T-helper 9 cell (primary cell): ENCODE data around the gene KRTAP16-1.
A peak's percentile ranks its signal among the peaks of the same experiment; 100 is the strongest.
"Not testable (repeated sequence)": the region's sequence is repeated elsewhere in the genome, so short reads cannot be mapped to it uniquely, and the experiment has no call there.

Source experiments
- DNase-seq: peaks from one replicate; pipeline ENCODE4 v3.0.0-alpha.2; 2020
- total RNA-seq, 2 donors: gene quantifications; one replicate each; lab custom pipeline; 2026; lab: John Stamatoyannopoulos, UW

KRTAP16-1 gene, protein sequence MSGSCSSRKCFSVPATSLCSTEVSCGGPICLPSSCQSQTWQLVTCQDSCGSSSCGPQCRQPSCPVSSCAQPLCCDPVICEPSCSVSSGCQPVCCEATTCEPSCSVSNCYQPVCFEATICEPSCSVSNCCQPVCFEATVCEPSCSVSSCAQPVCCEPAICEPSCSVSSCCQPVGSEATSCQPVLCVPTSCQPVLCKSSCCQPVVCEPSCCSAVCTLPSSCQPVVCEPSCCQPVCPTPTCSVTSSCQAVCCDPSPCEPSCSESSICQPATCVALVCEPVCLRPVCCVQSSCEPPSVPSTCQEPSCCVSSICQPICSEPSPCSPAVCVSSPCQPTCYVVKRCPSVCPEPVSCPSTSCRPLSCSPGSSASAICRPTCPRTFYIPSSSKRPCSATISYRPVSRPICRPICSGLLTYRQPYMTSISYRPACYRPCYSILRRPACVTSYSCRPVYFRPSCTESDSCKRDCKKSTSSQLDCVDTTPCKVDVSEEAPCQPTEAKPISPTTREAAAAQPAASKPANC
- 0.21 to 0.24 reads per million in 2 donors for total RNA-seq

DNA sequence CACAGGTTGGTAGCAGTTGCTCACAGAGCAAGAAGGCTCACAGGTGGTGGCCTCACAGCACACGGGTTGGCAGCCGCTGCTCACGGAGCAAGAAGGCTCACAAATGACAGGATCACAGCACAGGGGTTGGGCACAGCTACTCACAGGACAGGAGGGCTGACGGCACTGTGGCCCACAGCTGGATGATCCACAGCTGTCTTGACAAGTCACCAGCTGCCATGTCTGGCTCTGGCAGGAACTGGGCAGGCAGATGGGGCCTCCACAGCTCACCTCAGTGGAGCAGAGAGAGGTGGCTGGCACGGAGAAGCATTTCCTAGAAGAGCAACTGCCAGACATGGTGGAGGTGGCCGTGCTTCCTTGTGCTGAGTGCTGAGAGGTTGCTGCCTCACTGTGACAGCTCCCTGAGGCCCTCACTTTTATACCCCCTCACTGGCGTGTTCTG lies at the start of gene KRTAP16-1:
Gene KRTAP16-1 (minus strand): TSS at position 392 of the 442 bp plus-strand sequence. CDS start 56 bp downstream, at position 336.
- peak; percentile 38 for DNase-seq

DNA sequence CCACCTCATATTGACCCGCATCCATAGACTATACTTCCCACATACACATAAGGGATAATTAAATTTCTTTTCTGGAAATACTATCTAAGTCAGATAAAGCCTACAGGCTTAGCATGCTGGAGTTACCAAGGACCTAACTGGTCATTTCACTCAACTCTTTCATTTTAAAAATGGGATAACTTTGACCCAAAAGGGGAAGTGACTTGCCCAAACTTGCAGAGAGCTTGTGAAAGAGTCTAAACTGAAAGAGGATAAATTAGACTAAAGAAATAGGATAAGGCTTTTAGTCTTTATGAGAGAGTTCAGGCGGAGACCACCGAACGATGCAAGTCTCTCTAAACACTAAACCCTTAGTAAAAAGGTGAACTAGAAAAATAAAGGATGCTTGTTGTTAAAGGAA lies 45.4 kb upstream of the KRTAP16-1 start:
- DNase-seq: no peak

DNA sequence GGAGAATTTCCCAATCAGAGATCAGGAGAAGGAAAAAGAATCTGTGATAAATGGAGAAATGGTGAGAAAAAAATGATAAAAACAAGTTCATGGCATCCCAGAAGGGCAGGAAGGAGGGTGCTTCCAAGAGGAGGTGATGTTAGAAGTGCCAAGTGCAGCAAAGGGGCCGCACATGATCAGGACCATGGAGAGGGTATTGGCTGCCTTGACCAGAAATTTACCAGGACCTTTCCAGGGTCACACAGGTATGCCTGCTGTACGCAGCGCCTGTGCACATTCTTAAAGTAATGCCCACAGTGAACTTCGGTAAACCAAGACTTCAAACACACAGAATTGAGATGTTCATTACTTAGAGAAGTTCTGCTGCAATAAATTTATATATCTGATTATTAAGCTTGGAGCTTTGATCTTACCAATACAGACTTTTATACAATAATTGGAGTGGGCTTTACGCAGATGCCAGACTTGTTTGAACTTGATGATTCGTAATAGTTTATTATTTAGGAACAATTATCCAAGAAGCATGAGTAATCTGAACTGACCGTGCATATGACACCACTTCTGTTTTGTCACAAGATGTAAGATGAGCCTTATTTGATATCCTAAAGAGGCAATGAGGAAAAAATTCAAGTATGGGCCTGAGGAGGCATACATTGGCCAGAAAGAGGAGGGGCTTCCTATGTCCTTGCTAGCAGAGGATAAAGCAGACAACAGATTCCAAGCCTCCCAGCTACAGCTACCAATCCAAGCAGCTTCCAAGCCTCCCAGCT lies 43.7 kb upstream of the KRTAP16-1 start:
- DNase-seq: no peak

DNA sequence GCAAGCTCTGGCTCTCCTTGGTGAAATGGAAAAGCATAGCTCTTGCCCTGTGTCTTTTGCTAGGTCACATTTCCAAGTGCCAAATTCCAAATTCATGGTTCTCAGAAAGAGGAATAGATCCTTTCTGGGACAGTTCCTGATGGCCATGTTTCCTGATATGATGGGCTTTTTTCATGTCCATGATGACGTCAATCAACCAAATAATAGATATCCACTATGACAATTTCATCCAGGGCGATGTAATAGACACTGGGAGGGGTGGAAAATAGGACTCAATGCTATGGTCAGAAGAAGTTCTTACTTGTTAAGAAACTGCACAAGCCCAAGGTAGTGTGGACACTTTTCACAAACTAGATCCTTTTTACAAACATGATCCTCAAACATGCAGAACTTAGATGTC lies 42.1 kb upstream of the KRTAP16-1 start:
- DNase-seq: no peak

DNA sequence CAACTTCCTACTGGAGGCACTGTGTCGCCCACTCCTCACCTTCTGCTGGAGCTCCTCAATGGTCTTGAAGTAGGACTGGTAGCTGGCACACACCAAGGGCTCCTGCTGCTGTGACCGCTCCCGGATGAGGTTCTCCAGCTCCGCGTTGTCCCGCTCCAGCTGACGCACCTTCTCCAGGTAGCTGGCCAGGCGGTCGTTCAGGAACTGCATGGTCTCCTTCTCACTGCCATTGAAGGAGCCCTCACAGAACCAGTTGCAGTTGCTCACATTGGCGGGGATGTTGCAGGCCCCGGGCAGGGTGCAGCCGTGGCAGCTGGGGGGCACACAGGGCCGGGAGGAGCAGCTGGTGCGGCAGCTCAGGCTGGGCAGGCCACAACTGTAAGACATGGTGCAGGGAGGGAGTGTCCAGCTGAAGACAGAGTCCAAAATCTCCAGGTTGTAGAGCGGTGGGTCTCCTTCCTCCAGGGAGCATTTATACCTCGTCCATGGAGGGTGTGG lies 41.3 kb upstream of the KRTAP16-1 start, which contains the start of gene KRT33A:
Gene KRT33A (minus strand): TSS at position 448 of the 498 bp plus-strand sequence. CDS start 61 bp downstream, at position 387.
- not testable (repeated sequence) for DNase-seq

DNA sequence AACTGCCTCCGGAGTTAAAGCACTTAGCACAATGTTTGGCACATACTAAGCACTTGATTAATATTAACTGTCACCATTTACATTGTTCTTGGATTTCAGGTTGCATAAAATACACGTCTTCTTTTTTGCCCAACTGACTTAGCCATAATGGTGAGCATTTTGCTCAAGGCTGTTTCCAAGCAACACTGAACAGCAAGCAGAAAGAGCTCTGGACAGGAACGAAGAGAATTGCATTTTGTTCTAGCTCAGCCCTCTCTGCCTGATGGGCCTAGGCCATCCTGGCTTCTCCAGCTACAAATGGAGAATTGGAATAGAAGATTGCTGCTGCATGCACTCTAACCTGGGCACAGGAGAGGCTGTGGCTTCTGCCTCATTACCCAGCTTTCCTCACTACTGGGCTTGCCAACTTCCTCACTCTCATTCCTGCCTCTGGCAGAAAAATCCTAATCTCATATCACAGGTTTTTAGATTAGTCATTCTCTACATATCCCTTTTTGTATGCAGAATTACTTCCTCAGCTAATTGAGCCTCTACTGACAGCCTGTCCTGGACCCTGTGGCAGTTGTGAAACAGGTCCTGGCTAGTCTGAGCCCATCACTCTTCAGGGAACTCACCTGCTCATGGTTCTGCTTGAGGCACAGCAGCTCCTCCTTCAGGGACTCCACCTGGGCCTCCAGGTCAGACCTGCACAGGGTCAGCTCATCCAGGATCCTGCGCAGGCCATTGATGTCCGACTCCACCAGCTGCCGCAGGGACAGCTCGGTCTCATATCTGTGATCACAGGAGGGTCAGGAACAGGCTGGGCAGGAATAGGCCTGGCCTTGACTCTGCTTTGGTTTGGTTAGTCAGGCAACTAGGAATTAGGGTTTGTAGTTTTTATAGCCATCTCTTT lies 39.0 kb upstream of the KRTAP16-1 start:
- DNase-seq: no peak

DNA sequence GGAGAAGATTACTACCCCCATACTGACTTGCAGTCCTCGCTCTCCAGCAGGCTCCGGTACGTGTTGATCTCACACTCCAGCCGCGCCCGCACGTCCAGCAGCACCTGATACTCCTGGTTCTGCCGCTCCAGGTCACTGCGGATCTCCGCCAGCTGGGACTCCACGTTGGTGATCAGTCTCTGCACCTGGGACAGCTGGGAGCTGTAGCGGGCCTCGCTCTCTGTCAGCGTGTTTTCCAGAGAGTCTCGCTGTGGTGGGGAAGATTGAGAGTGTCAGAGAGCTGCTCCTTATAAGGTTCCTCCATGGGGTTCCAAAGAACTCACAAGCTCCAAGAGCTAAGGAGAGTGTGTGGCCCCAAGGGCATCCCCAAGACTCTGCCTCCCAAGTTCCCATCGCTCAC lies 37.3 kb upstream of the KRTAP16-1 start:
- not testable (repeated sequence) for DNase-seq

DNA sequence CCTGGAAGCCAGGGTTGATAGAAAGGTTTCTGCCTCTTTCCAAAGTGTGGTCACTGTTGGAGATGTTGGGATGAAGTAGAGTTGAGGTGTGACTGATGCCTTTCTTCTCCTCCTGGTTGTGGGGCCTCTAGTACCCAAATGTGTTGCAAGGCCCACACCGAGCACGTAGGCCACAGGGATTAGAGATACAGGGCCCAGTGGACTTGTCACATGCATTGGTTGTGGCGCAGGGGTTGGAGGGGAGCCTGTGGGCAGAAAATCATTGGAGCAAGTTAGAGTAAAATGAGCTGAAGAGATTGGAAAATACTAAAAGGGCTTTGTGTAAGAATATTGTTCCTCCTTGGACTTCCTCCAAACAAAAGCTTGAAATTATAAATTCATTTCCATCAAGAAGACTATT lies 36.9 kb upstream of the KRTAP16-1 start:
- DNase-seq: no peak

DNA sequence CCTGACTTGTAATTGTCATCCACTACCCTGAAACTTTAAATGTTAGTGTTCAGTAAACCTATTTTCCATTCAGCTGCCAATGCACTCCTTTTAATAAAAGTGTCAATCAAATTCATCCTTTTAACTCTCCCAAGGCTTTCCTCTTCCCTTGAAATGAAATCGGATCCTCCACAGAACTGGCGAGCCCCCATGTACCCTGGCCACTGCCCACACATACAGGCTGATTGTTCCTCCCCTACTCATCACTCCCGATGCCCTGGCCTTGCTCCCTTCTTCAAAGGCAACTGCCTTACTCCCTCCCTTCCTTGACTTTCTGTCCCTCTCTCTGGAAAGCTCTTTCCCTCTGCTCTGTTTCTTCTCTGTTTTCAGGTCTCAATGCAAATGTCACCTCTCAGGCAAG lies 33.9 kb upstream of the KRTAP16-1 start:
- DNase-seq: no peak

DNA sequence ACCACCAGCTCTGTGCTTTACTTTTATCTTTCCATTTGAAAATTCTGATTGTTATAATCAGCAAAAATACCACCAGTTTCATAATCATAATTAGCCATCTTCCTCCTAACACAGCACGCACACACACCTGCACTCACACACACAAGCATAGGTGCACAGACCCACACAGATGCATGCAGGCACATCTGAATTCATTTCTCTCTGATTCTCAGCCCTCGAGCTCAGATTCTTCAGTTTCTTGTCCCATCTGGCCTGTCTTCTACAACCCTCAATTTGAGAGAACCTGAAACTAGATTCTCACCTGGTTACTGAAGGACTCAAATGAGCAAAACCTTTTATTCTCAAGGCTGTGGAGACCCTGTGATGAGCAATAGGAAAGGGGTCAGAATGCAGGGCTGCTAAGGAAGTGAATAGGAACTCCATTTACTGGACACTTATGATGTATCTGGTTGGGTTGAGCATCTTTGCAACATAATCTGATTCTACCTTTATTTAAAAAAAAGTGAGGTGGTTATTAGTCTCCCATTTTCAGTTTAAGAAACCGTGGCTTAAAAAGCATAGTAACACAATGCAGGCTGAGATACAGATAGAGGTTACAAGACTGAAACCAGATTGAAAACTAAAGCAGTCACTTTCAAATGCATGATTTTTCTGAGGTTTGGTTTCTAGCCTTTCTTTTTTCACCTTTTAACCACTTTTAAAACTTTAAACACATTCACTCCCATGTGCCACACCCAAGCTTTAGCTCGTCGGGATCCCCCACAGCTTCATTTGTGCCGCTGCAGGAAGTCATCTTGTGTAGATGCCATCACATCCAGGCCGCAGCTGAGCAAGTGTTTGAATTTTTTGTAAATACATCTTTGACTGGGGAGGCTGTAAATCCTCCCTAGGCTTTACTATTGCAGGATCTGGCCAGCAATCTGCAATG lies 32.1 kb upstream of the KRTAP16-1 start:
- DNase-seq: peak; percentile 41

DNA sequence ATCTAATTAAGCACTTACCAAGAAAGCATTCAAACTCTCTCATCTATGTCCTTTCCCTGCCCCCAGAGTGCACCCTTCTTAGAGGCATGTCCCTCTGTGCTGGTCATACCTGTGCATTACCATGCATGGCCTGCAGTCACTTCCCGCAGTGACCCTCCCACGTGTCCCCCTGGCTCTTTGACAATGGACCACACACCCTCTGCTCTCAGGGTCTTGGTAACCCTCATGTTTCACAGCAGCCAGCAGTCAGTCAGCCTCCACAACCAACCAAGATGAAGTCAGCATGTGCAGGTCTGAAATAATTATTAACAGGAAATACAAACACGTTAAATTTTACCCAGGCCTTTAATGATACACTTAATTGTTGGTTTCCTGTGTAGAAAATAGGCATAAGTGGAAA lies 31.4 kb upstream of the KRTAP16-1 start:
- DNase-seq: no peak

DNA sequence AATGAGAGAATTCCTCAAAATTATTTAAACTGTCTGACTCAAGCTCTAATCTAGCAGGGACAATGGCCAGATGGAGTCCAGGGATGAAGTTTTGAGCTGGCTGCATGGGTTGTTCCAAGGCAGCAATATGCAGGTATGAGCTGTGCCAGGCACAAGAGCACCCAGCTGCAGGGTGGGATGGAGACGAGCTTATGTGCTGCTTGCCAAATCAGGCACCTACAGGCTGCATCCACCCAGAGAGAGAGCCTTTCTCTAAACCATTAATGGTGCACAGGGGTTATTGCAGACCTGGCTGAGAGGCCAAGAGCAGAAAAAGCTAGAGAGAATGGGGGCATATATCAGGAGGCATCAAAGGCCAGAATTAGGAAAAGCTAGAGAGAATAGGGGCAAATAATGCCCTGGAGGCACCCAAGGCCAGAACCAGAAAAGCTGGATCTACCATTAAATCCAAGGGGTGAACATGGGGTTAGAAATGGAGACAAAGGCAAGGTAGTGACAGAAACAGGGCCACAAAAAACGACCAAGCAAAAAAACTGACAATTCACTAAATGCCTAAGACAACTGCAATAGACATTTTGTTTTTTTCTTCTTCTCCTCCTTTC lies 30.6 kb upstream of the KRTAP16-1 start:
- DNase-seq: no peak

DNA sequence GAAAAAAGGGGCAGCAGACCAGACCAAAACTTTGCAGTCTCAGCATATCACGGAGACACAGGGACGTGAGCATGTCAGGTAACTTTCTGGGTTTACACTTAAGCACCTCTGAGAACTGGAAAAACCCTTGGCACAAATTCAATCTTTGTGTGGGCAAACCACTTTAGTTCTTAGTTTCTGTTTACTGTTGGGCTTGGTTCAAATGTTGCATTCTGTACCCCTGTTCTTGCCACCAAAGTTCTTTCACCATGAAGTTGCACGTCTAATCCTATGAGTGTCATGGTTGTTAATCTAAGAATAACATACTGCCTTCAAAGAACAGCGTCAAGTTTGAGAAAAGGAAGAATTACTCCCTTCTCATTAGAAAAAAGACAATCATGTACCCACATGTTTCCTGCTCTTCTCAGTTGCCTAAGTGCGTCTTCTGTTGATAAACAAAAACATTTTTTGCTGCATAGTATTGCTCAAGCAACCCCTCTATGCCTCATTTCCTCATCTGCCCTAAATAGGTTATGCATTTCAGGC lies 29.9 kb upstream of the KRTAP16-1 start:
- DNase-seq: peak; percentile 36

DNA sequence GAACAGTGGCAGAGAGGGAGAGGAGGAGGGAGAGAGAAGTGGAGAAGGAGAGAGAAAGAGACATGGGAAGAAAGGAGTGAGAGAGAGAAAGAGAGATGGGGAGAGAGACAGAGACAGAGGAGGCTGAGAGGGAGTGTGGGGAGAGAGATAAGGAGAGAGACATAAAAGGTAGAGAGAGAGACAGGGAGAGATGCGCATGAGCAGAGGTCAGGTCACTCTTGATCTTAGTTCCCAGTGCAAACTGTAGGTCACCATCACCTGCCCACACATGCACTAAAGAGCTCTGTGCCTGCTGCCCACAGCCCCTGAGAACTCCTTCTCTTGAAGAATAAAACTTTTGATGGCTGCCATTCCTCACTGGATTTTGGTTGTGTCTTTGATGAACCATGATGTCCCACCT lies 26.6 kb upstream of the KRTAP16-1 start:
- DNase-seq: no peak

DNA sequence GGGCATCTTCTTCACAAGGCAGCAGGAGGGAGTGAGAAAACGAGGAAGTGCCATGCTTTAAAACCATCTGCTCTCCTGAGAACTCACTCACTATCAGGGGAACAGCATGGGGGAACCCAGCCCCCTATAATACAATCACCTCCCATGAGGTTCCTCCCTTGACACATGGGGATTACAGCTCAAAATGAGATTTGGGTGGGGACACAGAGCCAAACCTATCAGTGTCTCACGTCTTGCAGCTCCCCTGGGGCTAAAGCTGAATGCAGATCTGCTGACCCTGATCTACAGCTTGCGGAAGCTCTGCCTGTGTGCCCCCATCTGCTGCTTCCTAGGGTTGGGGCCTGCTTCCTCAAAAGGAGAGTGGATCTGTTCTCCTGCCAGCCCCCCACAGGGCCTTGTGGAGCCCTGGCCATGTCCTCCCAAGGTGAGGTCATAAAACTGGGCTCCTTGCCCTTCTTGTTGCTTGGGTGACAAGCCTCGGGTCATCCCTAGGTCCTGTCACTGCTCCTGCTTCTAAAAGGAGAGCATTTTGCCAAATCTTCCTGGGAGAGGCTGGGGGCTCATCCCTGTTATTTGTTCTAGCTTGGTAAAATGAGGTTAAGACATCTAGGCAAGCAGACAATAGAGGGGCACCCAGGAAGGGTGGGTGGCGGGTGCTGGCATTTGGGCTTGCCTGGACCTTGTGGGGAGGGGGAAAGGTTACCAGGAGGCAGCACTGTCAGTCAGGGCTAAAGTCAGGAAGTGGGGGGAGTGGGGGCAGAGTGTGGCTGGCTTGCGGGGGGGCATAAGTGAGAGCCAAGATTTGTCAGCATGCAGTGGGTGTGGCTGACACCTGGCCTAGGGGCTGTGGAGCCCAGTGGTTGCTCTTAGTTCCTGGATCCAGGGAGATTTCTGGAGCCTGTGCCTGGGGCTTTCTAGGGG lies 25.5 kb upstream of the KRTAP16-1 start:
- DNase-seq: no peak

DNA sequence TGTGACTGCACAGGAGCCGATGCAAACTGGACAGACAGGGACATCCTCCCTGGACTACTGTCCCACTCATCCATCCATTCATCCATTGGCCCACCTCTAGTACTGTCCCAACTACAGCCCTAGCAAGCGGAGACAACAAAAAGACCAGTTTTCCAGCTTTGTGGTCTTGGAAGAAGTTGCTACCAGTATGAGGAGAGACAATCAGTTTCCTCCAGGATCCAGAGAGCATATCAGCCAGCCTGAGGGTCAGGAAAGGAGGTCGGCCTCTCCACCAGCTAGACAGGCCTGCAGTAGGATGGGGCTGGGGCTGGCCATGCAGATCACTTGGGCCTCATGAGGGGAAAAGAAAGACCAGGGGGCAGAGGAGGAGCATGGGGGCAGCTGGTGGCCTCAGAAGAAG lies 24.7 kb upstream of the KRTAP16-1 start:
- no peak for DNase-seq

DNA sequence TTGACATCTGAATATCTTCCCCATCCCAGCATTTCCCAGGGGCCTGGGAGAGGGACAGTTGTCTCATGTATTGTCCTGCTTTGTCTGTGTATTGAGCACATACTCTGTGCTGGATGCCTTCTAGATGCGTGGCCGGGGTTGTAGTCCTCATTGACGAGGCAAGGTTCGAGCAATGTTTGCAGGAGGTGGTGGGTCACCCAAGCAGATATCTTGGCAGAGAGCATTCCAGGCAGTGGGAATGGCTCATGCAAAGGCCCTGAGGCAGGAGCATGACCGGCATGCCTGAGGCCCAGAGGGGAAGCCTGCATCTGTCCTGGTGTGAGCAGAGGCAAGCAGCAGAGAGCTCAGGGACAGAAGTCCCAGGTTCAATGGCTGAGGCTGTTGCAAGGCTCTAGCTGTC lies 24.0 kb upstream of the KRTAP16-1 start:
- DNase-seq: no peak

DNA sequence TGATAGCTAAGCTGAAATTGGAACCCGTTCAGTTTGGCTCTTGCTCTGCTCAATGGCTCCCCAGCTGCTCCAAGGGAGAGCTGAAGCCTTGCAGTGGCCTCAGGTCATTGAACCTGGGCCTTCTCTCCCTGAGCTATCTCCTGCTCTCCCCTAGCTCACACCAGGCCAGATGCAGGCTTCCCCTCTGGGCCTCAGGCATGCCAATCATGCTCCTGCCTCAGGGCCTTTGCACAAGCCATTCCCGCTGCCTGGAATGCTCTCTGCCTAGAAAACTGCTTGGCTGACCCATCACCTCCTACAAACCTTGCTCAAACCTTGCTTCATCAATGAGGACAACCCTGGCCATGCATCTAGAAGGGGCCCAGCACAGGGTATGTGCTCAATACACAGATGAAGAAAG lies 23.1 kb upstream of the KRTAP16-1 start:
- no peak for DNase-seq

DNA sequence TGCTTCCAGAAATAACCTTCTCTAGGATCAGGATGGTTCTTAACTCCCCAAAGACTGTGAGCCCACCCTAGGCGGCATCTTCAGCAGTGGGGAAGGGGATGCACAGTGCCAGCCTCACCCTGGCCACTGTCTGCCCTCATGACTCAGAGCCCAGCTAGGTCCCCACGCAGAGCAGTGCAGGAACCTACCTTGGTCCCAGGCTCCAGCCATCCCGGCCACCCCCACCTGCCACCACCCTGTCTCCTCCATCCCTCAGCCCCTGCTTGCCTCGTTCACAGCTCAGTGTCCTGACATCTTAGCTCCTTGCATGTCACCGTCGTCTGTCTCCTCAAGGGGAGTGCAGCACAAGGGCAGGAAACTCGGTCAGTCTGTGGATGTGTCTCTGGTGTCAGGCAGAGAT lies 22.5 kb upstream of the KRTAP16-1 start:
- DNase-seq: no peak
